Fibroblast of lung (primary cell): Measurements from ENCODE around the gene SEMA4D.

Experiments used
- EZH2 ChIP-seq: IDR thresholded peaks from 2 replicates; pipeline ENCODE4 v1.5.1; 2012; ENCODE audit warnings: low read length, control low read depth, mild to moderate bottlenecking; ENCODE audit errors: missing control alignments
- TF ChIP-seq, protein P1 (sequence below), 2 donors: IDR thresholded peaks in 1 of 2; conservative IDR thresholded peaks in 1 of 2; 1 replicate in 1 of 2; 2 replicates in 1 of 2; pipeline ENCODE4 v1.5.1; 2011 to 2012; ENCODE audit warnings: low read length in 2 of 2, control low read depth in 1 of 2, inconsistent platforms in 1 of 2, low read depth in 1 of 2, mild to moderate bottlenecking in 1 of 2

DNA sequence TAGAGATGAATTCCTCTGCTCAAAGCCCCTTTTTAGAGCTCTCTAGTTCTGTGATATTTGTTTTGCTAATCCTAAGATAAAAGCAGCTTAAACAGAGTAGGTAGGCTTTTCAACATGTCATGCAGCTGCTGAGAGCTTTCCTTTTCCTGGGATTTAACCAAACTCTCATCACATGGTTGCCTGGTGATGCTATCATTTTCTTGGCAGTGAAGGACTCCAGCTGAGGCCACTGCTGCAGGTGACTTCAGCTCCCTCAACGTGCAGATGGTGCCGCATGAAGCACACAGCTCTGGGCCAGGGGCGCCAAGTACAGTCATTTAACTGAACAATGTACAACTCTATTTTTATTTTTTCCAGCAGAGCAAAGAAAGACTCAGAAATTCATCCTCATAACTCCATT is 137.4 kb downstream of the SEMA4D start:
- TF ChIP-seq, protein P1, sequence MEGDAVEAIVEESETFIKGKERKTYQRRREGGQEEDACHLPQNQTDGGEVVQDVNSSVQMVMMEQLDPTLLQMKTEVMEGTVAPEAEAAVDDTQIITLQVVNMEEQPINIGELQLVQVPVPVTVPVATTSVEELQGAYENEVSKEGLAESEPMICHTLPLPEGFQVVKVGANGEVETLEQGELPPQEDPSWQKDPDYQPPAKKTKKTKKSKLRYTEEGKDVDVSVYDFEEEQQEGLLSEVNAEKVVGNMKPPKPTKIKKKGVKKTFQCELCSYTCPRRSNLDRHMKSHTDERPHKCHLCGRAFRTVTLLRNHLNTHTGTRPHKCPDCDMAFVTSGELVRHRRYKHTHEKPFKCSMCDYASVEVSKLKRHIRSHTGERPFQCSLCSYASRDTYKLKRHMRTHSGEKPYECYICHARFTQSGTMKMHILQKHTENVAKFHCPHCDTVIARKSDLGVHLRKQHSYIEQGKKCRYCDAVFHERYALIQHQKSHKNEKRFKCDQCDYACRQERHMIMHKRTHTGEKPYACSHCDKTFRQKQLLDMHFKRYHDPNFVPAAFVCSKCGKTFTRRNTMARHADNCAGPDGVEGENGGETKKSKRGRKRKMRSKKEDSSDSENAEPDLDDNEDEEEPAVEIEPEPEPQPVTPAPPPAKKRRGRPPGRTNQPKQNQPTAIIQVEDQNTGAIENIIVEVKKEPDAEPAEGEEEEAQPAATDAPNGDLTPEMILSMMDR (conservative IDR thresholded peaks at IDR 0.05 in 1 of 2, IDR thresholded peaks at IDR 0.05 in 1 of 2; ENCODE audit: low read depth in 1 of 2, low read length in 2 of 2), result no peak
- TF ChIP-seq EZH2, result no peak
